T-cell (primary cell): Measurements from ENCODE around the gene PNLIPRP2. TPM values are rescaled to one million over a fixed set of nuclear protein-coding genes. Genes with fewer than 3 reads are reported as not detected.

Source experiments
- ATAC-seq, 4 experiments: fragments of 200-7000 bp in 3 of 4; fragments of 150-1000 bp in 1 of 4; cut with Tn5 transposase; replicated peaks in 1 of 4; 1 replicate in 3 of 4; 2 replicates in 1 of 4; pipeline ENCODE4 v1.10.0; 2021; ENCODE audit warnings: moderate library complexity in 3 of 4, mild to moderate bottlenecking in 2 of 4, moderate number of reproducible peaks in 1 of 4
- CTCF ChIA-PET, 2 donors: fragments of 300-600 bp; sonication (Branson Sonifier 250); formaldehyde crosslinking; loops; one replicate each; lab custom pipeline; 2022; ENCODE audit warnings: antibody characterized with exemption in 2 of 2; lab: Charles Lee
- POLR2A ChIA-PET, 2 donors: fragments of 300-600 bp; sonication (Branson Sonifier 250); formaldehyde crosslinking; loops; one replicate each; lab custom pipeline; 2022; ENCODE audit warnings: antibody characterized with exemption in 2 of 2; lab: Charles Lee
- DNase-seq, 35 experiments: peaks; one replicate each; pipeline versions ENCODE4 v3.0.0 to v3.0.0-alpha.2; 2013 to 2023
- H3K27ac ChIP-seq: one replicate; pipeline ENCODE4 v1.5.1; 2013; ENCODE audit warnings: low read length
- H3K27me3 ChIP-seq, 2 experiments: replicated peaks in 1 of 2; 1 replicate in 1 of 2; 2 replicates in 1 of 2; pipeline versions ENCODE4 v1.6.1 to v1.7.0; 2013; ENCODE audit warnings: low read length in 1 of 2, mixed read lengths in 1 of 2; ENCODE audit not compliant: control insufficient read depth in 2 of 2, insufficient read depth in 2 of 2; ENCODE audit errors: extremely low read depth in 1 of 2
- H3K36me3 ChIP-seq, 2 donors: 1 replicate in 1 of 2; 2 replicates in 1 of 2; pipeline versions ENCODE4 v1.6.1 to v1.7.0; 2013; ENCODE audit warnings: low read length in 1 of 2; ENCODE audit not compliant: control insufficient read depth in 2 of 2, insufficient read depth in 1 of 2; ENCODE audit errors: extremely low read depth in 1 of 2
- H3K4me1 ChIP-seq, 2 experiments: 1 replicate in 1 of 2; 2 replicates in 1 of 2; pipeline versions ENCODE4 v1.6.1 to v1.7.0; 2013; ENCODE audit warnings: low read length in 2 of 2, mixed read lengths in 1 of 2; ENCODE audit not compliant: insufficient read depth in 2 of 2, control insufficient read depth in 1 of 2; ENCODE audit errors: extremely low read depth in 1 of 2
- H3K4me3 ChIP-seq, 2 donors: 1 replicate in 1 of 2; 2 replicates in 1 of 2; pipeline versions ENCODE4 v1.5.1 to v1.7.0; 2013; ENCODE audit warnings: mild to moderate bottlenecking in 2 of 2, low read length in 1 of 2, moderate library complexity in 1 of 2; ENCODE audit not compliant: control insufficient read depth in 1 of 2; ENCODE audit errors: extremely low read depth in 1 of 2
- H3K9me3 ChIP-seq: 2 replicates; pipeline ENCODE4 v1.7.0; 2013
- H3K27ac Mint-ChIP-seq, 2 donors: one replicate each; pipeline ENCODE4 v1.8.0; 2020 to 2021; ENCODE audit warnings: mild to moderate bottlenecking in 2 of 2, mixed read lengths in 2 of 2
- H3K27me3 Mint-ChIP-seq, 2 donors: one replicate each; pipeline ENCODE4 v1.8.0; 2021 to 2022; ENCODE audit warnings: mixed read lengths in 2 of 2
- H3K36me3 Mint-ChIP-seq: one replicate; pipeline ENCODE4 v1.8.0; 2021; ENCODE audit warnings: mixed read lengths
- H3K4me1 Mint-ChIP-seq, 3 donors: one replicate each; pipeline ENCODE4 v1.8.0; 2020 to 2022; ENCODE audit warnings: mixed read lengths in 3 of 3, mild to moderate bottlenecking in 1 of 3
- H3K4me3 Mint-ChIP-seq, 3 donors: one replicate each; pipeline ENCODE4 v1.8.0; 2020 to 2022; ENCODE audit warnings: mild to moderate bottlenecking in 3 of 3, mixed read lengths in 3 of 3, moderate library complexity in 3 of 3
- H3K9me3 Mint-ChIP-seq, 3 donors: one replicate each; pipeline ENCODE4 v1.8.0; 2020 to 2022; ENCODE audit warnings: mixed read lengths in 3 of 3
- WGBS: methylation state at CpG from one replicate; pipeline ENCODE4 v1.1.5; 2013; ENCODE audit warnings: missing lambda C conversion rate; ENCODE audit not compliant: insufficient coverage; 5-methylcytosine and 5-hydroxymethylcytosine counted together
- total RNA-seq, 35 experiments: library from RNA in 6 of 35; stranded (reverse) in 6 of 35; fragments of 120-200 nt in 1 of 35; gene quantifications; one replicate each; pipeline versions ENCODE4 v1.2.1 to v1.2.4 and lab custom pipeline; 2013 to 2026

Gene PNLIPRP2
- total RNA-seq, 5 donors from 2014 or later (not counting 1 experiment from before 2014, with no cell fraction given): 0.82 to 0.96 (median 0.89) TPM; not detected in 2

- WGBS: 95% methylated on average over 8 of the region's 15 CpGs
- H3K4me1 Mint-ChIP-seq: peaks cover 0 to 2% (median 0%) of the 10 kb centered on the region in 3 donors
- H3K9me3 ChIP-seq: no peaks in the 10 kb centered on the region
- peaks cover 7 to 19% of the 10 kb centered on the region in 2 donors for H3K27me3 Mint-ChIP-seq
- DNase-seq (no peak), ATAC-seq (no peak)
- CTCF ChIA-PET: no interaction called here
- peaks cover 0 to 19% of the 10 kb centered on the region in 2 experiments for H3K27me3 ChIP-seq
- H3K36me3 Mint-ChIP-seq: no peaks in the 10 kb centered on the region
- H3K9me3 Mint-ChIP-seq: no peaks in the 10 kb centered on the region
- no peak overlapping the region for H3K27ac Mint-ChIP-seq
- no peak overlapping the region for H3K4me3 ChIP-seq
- H3K4me3 Mint-ChIP-seq: no peak overlapping the region
- POLR2A ChIA-PET: no interaction called here
- peaks cover 0 to 5% of the 10 kb centered on the region in 2 experiments for H3K4me1 ChIP-seq
- H3K27ac ChIP-seq: no peak overlapping the region
- no peaks in the 10 kb centered on the region for H3K36me3 ChIP-seq
Measured at GRCh38 chr10:116679351-116679750, 58.6 kb downstream of the PNLIPRP2 start.

- no peaks in the 10 kb centered on the region for H3K9me3 ChIP-seq
- CTCF ChIA-PET: interaction anchor here (0.8 to 4.9 kb wide), 5 partner anchors 82 to 492 kb away, joined by 3 to 23 read pairs (median 3); no protein-coding TSS in a partner anchor
- Mint-ChIP-seq H3K27ac (no peak overlapping the region), H3K4me3 (no peak overlapping the region), H3K4me1 (peaks cover 0 to 2% (median 0%) of the 10 kb centered on the region in 3 donors), H3K36me3 (no peaks in the 10 kb centered on the region), H3K9me3 (no peaks in the 10 kb centered on the region), H3K27me3 (peaks cover 17 to 37% of the 10 kb centered on the region in 2 donors)
- H3K27ac ChIP-seq: no peak overlapping the region
- H3K36me3 ChIP-seq: no peaks in the 10 kb centered on the region
- H3K27me3 ChIP-seq: peaks cover 0 to 22% of the 10 kb centered on the region in 2 experiments
- DNase-seq (no peak), ATAC-seq (no peak)
- no peak overlapping the region for H3K4me3 ChIP-seq
- POLR2A ChIA-PET: no interaction called here
- peaks cover 0 to 5% of the 10 kb centered on the region in 2 experiments for H3K4me1 ChIP-seq
- 79% methylated on average over 6 of the region's 9 CpGs for WGBS
Measured at GRCh38 chr10:116683166-116683565, 62.4 kb downstream of the PNLIPRP2 start.

- no peak overlapping the region for H3K27ac Mint-ChIP-seq
- H3K9me3 ChIP-seq: no peaks in the 10 kb centered on the region
- no peak overlapping the region for H3K4me3 ChIP-seq
- peaks cover 0 to 24% of the 10 kb centered on the region in 2 experiments for H3K27me3 ChIP-seq
- H3K36me3 ChIP-seq: no peaks in the 10 kb centered on the region
- no peaks in the 10 kb centered on the region for H3K36me3 Mint-ChIP-seq
- H3K4me1 Mint-ChIP-seq: peaks cover 0 to 2% (median 0%) of the 10 kb centered on the region in 3 donors
- H3K27ac ChIP-seq: no peak overlapping the region
- peaks cover 20 to 43% of the 10 kb centered on the region in 2 donors for H3K27me3 Mint-ChIP-seq
- H3K9me3 Mint-ChIP-seq: no peaks in the 10 kb centered on the region
- WGBS: 90% methylated on average over 11 of the region's 11 CpGs
- no peak overlapping the region for H3K4me3 Mint-ChIP-seq
- CTCF ChIA-PET: interaction anchor here (0.8 to 4.9 kb wide), 3 partner anchors 81 to 491 kb away, joined by 3 to 23 read pairs (median 4); no protein-coding TSS in a partner anchor
- POLR2A ChIA-PET: no interaction called here
- ATAC-seq: no peak
- H3K4me1 ChIP-seq: peaks cover 0 to 5% of the 10 kb centered on the region in 2 experiments
- no peak for DNase-seq
Measured at GRCh38 chr10:116683821-116684220, 63.1 kb downstream of the PNLIPRP2 start.

GRCh38 chr10:116684781-116685180 is 64.0 kb downstream of the PNLIPRP2 start:
- Mint-ChIP-seq H3K4me3 (no peak overlapping the region), H3K36me3 (no peaks in the 10 kb centered on the region), H3K4me1 (peaks cover 0 to 2% (median 0%) of the 10 kb centered on the region in 3 donors), H3K27me3 (peaks cover 27 to 51% of the 10 kb centered on the region in 2 donors), H3K9me3 (no peaks in the 10 kb centered on the region), H3K27ac (no peak overlapping the region)
- POLR2A ChIA-PET: no interaction called here
- peaks cover 0 to 5% of the 10 kb centered on the region in 2 experiments for H3K4me1 ChIP-seq
- ATAC-seq: no peak
- CTCF ChIA-PET: interaction anchor here in 1 of 2 donors (4.9 kb wide), 1 partner anchor 104 kb away, joined by 23 read pairs; no protein-coding TSS in a partner anchor
- no peaks in the 10 kb centered on the region for H3K9me3 ChIP-seq
- peaks cover 0 to 26% of the 10 kb centered on the region in 2 experiments for H3K27me3 ChIP-seq
- WGBS: 85% methylated on average over 5 of the region's 5 CpGs
- H3K27ac ChIP-seq: no peak overlapping the region
- no peaks in the 10 kb centered on the region for H3K36me3 ChIP-seq
- DNase-seq: no peak
- no peak overlapping the region for H3K4me3 ChIP-seq

DNA sequence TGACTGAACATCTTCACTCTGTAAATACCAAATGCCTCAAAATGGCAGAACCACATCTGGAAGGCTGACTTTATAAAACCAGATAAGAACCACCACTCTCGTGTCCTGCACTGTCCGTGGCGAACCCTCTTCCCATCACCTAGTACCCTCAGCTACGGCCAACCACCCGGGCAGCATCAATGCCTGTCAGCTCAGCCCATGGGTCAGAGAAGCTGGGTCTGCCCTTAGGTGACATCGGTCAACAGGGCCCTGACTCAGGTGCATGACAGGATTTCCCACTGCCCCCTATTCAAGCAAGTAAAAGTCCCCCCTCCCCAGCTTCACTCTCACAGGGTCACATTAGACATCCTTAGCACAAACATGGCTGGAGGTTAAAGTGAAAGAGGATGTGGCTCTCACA is 65.1 kb downstream of the PNLIPRP2 start:
- Mint-ChIP-seq H3K27me3 (peaks cover 33 to 57% of the 10 kb centered on the region in 2 donors), H3K27ac (no peak overlapping the region), H3K9me3 (no peaks in the 10 kb centered on the region), H3K36me3 (no peaks in the 10 kb centered on the region), H3K4me1 (peaks cover 0 to 2% (median 0%) of the 10 kb centered on the region in 3 donors), H3K4me3 (no peak overlapping the region)
- H3K9me3 ChIP-seq: no peaks in the 10 kb centered on the region
- H3K4me1 ChIP-seq: peaks cover 0 to 5% of the 10 kb centered on the region in 2 experiments
- peaks cover 0 to 26% of the 10 kb centered on the region in 2 experiments for H3K27me3 ChIP-seq
- DNase-seq (no peak), ATAC-seq (no peak)
- no peak overlapping the region for H3K4me3 ChIP-seq
- ChIA-PET POLR2A (no interaction called here), CTCF (interaction anchor here (0.6 to 1.6 kb wide), 3 partner anchors 145 to 489 kb away, joined by 3 to 7 read pairs (median 3); no protein-coding TSS in a partner anchor)
- no peak overlapping the region for H3K27ac ChIP-seq
- 87% methylated on average over 5 of the region's 6 CpGs for WGBS
- H3K36me3 ChIP-seq: no peaks in the 10 kb centered on the region

DNA sequence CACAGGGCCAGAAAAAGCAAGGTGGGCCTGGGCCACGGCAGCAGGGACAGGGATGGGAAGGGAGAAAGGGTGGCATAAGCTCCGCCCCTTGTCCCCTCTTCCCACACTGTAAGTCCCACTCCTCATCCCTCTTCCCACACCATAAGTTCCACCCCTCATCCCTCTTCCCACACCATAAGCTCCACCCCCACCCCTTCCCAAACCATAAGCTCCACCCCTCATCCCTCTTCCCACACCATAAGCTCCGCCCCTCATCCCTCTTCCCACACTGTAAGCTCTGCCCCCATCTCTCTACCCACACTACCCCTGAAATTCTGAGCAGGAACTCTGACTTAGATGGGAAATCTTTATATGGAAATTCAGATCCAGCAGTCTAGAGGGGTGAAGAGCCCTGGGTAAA is 65.9 kb downstream of the PNLIPRP2 start:
- POLR2A ChIA-PET: no interaction called here
- CTCF ChIA-PET: interaction anchor here in 1 of 2 donors (1.6 kb wide), 1 partner anchor 488 kb away, joined by 3 read pairs; no protein-coding TSS in a partner anchor
- WGBS: no CpG with 5 or more reads among the region's 3 CpGs

More for the DNA sequence above, 65.9 kb downstream of the PNLIPRP2 start:
- Mint-ChIP-seq H3K9me3 (no peaks in the 10 kb centered on the region), H3K36me3 (no peaks in the 10 kb centered on the region), H3K4me1 (peaks cover 0 to 2% (median 0%) of the 10 kb centered on the region in 3 donors), H3K4me3 (no peak overlapping the region), H3K27me3 (peaks cover 37 to 59% of the 10 kb centered on the region in 2 donors), H3K27ac (no peak overlapping the region)
- H3K36me3 ChIP-seq: no peaks in the 10 kb centered on the region
- H3K9me3 ChIP-seq: no peaks in the 10 kb centered on the region
- H3K27me3 ChIP-seq: peaks cover 0 to 33% of the 10 kb centered on the region in 2 experiments
- ATAC-seq: no peak
- H3K4me3 ChIP-seq: no peak overlapping the region
- H3K4me1 ChIP-seq: peaks cover 0 to 5% of the 10 kb centered on the region in 2 experiments
- DNase-seq: no peak
- H3K27ac ChIP-seq: no peak overlapping the region
